Neural cell (in vitro differentiated cells): Measurements from ENCODE around the gene SPDYE4. TPM values are rescaled to one million over a fixed set of nuclear protein-coding genes. Genes with fewer than 3 reads are reported as not detected.

Experiments
- H2AFZ ChIP-seq: fragments of 200-600, 300-800 bp; sonication (generic), shearing (Covaris generic); 2 replicates; pipeline ENCODE4 v1.6.0; 2014; ENCODE audit warnings: low read depth, mild to moderate bottlenecking, antibody characterized with exemption, low read length, moderate library complexity
- H3F3A ChIP-seq: fragments of 200-600 bp; shearing (Covaris generic); 2 replicates; pipeline ENCODE4 v1.6.1; 2016; ENCODE audit warnings: mild to moderate bottlenecking, moderate library complexity, mixed read lengths, antibody characterized with exemption, low read length; ENCODE audit not compliant: insufficient read depth, poor library complexity, severe bottlenecking
- H3K27ac ChIP-seq: fragments of 200-600, 300-800 bp; sonication (generic), shearing (Covaris generic); 2 replicates; pipeline ENCODE4 v1.5.1; 2014; ENCODE audit warnings: mild to moderate bottlenecking, low read length, moderate library complexity
- H3K27me3 ChIP-seq: fragments of 300-800, 200-600 bp; sonication (generic), shearing (Covaris generic); 2 replicates; pipeline ENCODE4 v1.6.0; 2014; ENCODE audit warnings: mild to moderate bottlenecking, low read depth, low read length, moderate library complexity; ENCODE audit not compliant: insufficient read depth
- H3K36me3 ChIP-seq: fragments of 300-800, 200-600 bp; sonication (generic), shearing (Covaris generic); 2 replicates; pipeline ENCODE4 v1.5.1; 2014; ENCODE audit warnings: mild to moderate bottlenecking, antibody characterized with exemption, low read length, moderate library complexity; ENCODE audit not compliant: insufficient read depth
- H3K4me2 ChIP-seq: fragments of 300-800, 200-600 bp; sonication (generic), shearing (Covaris generic); 2 replicates; pipeline ENCODE4 v1.6.0; 2014; ENCODE audit warnings: mild to moderate bottlenecking, low read length
- H3K4me3 ChIP-seq: fragments of 300-800, 200-600 bp; sonication (generic), shearing (Covaris generic); 2 replicates; pipeline ENCODE4 v1.5.1; 2014; ENCODE audit warnings: mild to moderate bottlenecking, low read length, moderate library complexity
- H3K79me2 ChIP-seq: fragments of 200-600 bp; shearing (Covaris generic); replicated peaks from 2 replicates; pipeline ENCODE4 v1.6.0; 2014; ENCODE audit warnings: mild to moderate bottlenecking, low read length, moderate library complexity; ENCODE audit not compliant: insufficient read depth
- H3K9ac ChIP-seq: fragments of 300-800, 200-600 bp; sonication (generic), shearing (Covaris generic); 2 replicates; pipeline ENCODE4 v1.6.1; 2016; ENCODE audit warnings: mild to moderate bottlenecking, low read length, mixed read lengths
- H3K9me2 ChIP-seq: fragments of 200-600 bp; shearing (Covaris generic); 2 replicates; pipeline ENCODE4 v1.6.1; 2016; ENCODE audit warnings: mild to moderate bottlenecking, low read length, mixed read lengths; ENCODE audit not compliant: insufficient read depth
- H3K9me3 ChIP-seq: fragments of 200-600, 300-800 bp; sonication (generic), shearing (Covaris generic); 2 replicates; pipeline ENCODE4 v1.6.1; 2016; ENCODE audit warnings: mild to moderate bottlenecking, mixed run types, low read length, moderate library complexity, mixed read lengths
- H4K20me1 ChIP-seq: fragments of 200-600 bp; shearing (Covaris generic); 2 replicates; pipeline ENCODE4 v1.6.1; 2016; ENCODE audit warnings: mild to moderate bottlenecking, mixed run types; ENCODE audit not compliant: insufficient read depth
- CTCF ChIP-seq: fragments of 450-650 bp; IDR thresholded peaks from 2 replicates; pipeline ENCODE4 v1.5.1; 2014; ENCODE audit warnings: antibody characterized with exemption, mild to moderate bottlenecking, moderate library complexity; ENCODE audit not compliant: poor library complexity, severe bottlenecking
- EZH2 ChIP-seq: fragments of 200-600, 300-800 bp; shearing (Covaris generic), sonication (generic); IDR thresholded peaks from 2 replicates; pipeline ENCODE4 v1.6.1; 2014; ENCODE audit warnings: antibody characterized with exemption, low read length, borderline replicate concordance, mild to moderate bottlenecking; ENCODE audit not compliant: insufficient read depth, poor library complexity, severe bottlenecking
- MXI1 ChIP-seq: fragments of 450-650 bp; conservative IDR thresholded peaks from 2 replicates; pipeline ENCODE4 v1.6.1; 2014; ENCODE audit warnings: antibody characterized with exemption, mild to moderate bottlenecking; ENCODE audit not compliant: poor library complexity, severe bottlenecking
- POLR2AphosphoS5 ChIP-seq: IDR thresholded peaks from 2 replicates; pipeline ENCODE4 v1.6.1; 2012
- RAD21 ChIP-seq: fragments of 450-650 bp; conservative IDR thresholded peaks from 2 replicates; pipeline ENCODE4 v1.6.1; 2014; ENCODE audit warnings: antibody characterized with exemption, mild to moderate bottlenecking, moderate library complexity
- REST ChIP-seq: IDR thresholded peaks from 2 replicates; pipeline ENCODE4 v1.6.1; 2012; ENCODE audit warnings: borderline replicate concordance
- SMC3 ChIP-seq: fragments of 450-650 bp; conservative IDR thresholded peaks from 2 replicates; pipeline ENCODE4 v1.6.1; 2014; ENCODE audit warnings: antibody characterized with exemption, mild to moderate bottlenecking, moderate library complexity; ENCODE audit not compliant: poor library complexity
- TAF1 ChIP-seq: IDR thresholded peaks from 2 replicates; pipeline ENCODE4 v1.6.1; 2012; ENCODE audit warnings: low read depth
- polyA plus RNA-seq: library from polyadenylated mRNA; depleted of rRNA; stranded (reverse); fragments of >200 nt; gene quantifications from 2 replicates; pipeline ENCODE4 v1.2.3, GENCODE V29; 2014

SPDYE4 gene
- polyA plus RNA-seq, 1 donor from 2014 or later: not detected

- Histone ChIP-seq H4K20me1 (no peaks in the 10 kb centered on the region), H3K27ac (no peak overlapping the region), H3K9me3 (no peaks in the 10 kb centered on the region), H3K9me2 (no peaks in the 10 kb centered on the region), H3K36me3 (no peaks in the 10 kb centered on the region), H3F3A (no peaks in the 10 kb centered on the region), H3K79me2 (no peaks in the 10 kb centered on the region), H2AFZ (peak overlapping the region; percentile 65), H3K27me3 (peaks cover 3% of the 10 kb centered on the region), H3K4me3 (peak overlapping the region; percentile 69), H3K9ac (peak overlapping the region; percentile 49), H3K4me2 (peak overlapping the region; percentile 76)
- TF ChIP-seq POLR2AphosphoS5: no peak
Measured at GRCh38 chr17:8746501-8747236, 11.7 kb downstream of the SPDYE4 start.

DNA sequence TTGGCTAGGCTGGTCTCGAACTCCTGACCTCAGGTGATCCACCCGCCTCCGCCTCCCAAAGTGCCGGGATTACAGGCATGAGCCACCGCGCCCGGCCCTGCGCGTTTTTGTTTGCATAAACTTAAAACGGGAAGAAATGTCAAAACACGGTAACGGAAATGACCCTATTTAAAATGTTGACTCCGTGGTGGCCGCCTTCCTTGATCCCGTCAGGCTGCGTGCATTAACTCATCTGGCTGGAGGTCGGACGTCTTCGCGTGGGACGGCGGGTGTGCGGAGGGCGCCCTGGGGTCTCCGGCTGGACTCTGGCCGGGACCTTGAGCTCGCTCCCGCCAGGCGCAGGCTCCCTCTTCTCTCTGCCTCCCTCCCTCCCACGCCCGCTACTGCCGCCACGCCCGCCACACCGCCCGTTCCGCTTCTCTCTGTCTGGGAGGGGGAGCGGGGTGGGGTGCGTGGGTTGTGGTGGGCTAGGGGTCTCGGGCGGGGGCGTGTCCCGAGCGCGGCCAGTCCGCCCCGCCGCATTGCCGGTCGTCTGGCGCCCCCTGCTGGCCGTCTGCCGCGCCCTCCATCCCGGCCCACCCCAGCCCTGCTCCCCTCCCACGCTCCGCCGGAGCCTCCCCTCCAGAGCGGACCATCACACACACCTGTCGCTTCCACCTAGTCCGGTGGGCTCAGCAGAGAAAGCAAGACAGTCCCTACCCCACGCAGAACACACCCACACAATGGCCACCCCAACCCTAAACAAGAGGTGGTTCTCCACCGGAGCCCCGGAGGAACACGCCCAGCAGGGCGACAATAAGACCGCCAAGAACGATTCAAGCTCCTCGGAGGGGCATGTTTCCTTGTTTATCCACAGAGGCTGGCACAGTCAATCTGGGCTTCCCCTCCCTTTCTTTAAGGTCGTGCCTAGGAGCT lies 12.5 kb downstream of the SPDYE4 start:
- TF ChIP-seq CTCF (peak; percentile 68), RAD21 (peak; percentile 82), SMC3 (peak; percentile 73), TAF1 (no peak), POLR2AphosphoS5 (no peak), EZH2 (no peak), MXI1 (peak; percentile 12)
- Histone ChIP-seq H3K79me2 (no peaks in the 10 kb centered on the region), H3K4me2 (peak overlapping the region; percentile 76), H3K36me3 (no peaks in the 10 kb centered on the region), H3K27me3 (peaks cover 3% of the 10 kb centered on the region), H3F3A (no peaks in the 10 kb centered on the region), H3K9ac (peak overlapping the region; percentile 49), H3K4me3 (peak overlapping the region; percentile 69), H3K9me3 (no peaks in the 10 kb centered on the region), H4K20me1 (no peaks in the 10 kb centered on the region), H3K27ac (no peak overlapping the region), H2AFZ (peak overlapping the region; percentile 65), H3K9me2 (no peaks in the 10 kb centered on the region)

- H3K79me2 ChIP-seq: no peaks in the 10 kb centered on the region
- no peaks in the 10 kb centered on the region for H3F3A ChIP-seq
- no peak overlapping the region for H3K9ac ChIP-seq
- no peak overlapping the region for H3K4me3 ChIP-seq
- H4K20me1 ChIP-seq: no peaks in the 10 kb centered on the region
- H3K9me3 ChIP-seq: no peaks in the 10 kb centered on the region
- H3K4me2 ChIP-seq: no peak overlapping the region
- H3K27ac ChIP-seq: no peak overlapping the region
- no peaks in the 10 kb centered on the region for H3K36me3 ChIP-seq
- no peaks in the 10 kb centered on the region for H3K9me2 ChIP-seq
- H3K27me3 ChIP-seq: peaks cover 3% of the 10 kb centered on the region
- no peak for TF ChIP-seq TAF1
- TF ChIP-seq EZH2: no peak
- no peak for TF ChIP-seq RAD21
- TF ChIP-seq MXI1: no peak
- TF ChIP-seq POLR2AphosphoS5: no peak
- TF ChIP-seq REST: no peak
- TF ChIP-seq CTCF: no peak
- TF ChIP-seq SMC3: no peak
- no peak overlapping the region for H2AFZ ChIP-seq
Measured at GRCh38 chr17:8744086-8744785, 14.1 kb downstream of the SPDYE4 start.
